ENCODE measurements around the gene LRMDA.

The LRMDA gene

GRCh38 chr10:76334255-76334654 is 902.8 kb downstream of the LRMDA start:
- no peak for TF ChIP-seq CTCF (IDR thresholded peaks at IDR 0.05; ENCODE audit: borderline replicate concordance, insufficient read depth, low read depth, low read length)
- H3K4me3 ChIP-seq (ENCODE audit: low read depth, low read length), result no peak overlapping the region

GRCh38 chr10:76336213-76336963 is 905.0 kb downstream of the LRMDA start:
- no peak overlapping the region for H3K4me3 ChIP-seq (ENCODE audit: low read depth, low read length)
- TF ChIP-seq CTCF (IDR thresholded peaks at IDR 0.05; ENCODE audit: borderline replicate concordance, insufficient read depth, low read depth, low read length), result no peak

GRCh38 chr10:76337641-76338040 is 906.2 kb downstream of the LRMDA start:
- no peak overlapping the region for H3K4me3 ChIP-seq (ENCODE audit: low read depth, low read length)
- no peak for TF ChIP-seq CTCF (IDR thresholded peaks at IDR 0.05; ENCODE audit: borderline replicate concordance, insufficient read depth, low read depth, low read length)

- no peak for TF ChIP-seq CTCF (IDR thresholded peaks at IDR 0.05; ENCODE audit: borderline replicate concordance, insufficient read depth, low read depth, low read length)
- H3K4me3 ChIP-seq (ENCODE audit: low read depth, low read length), result no peak overlapping the region
Measured at GRCh38 chr10:76338187-76338586, 906.8 kb downstream of the LRMDA start.

GRCh38 chr10:76341740-76342139 is 910.3 kb downstream of the LRMDA start:
- H3K4me3 ChIP-seq (ENCODE audit: low read depth, low read length), result no peak overlapping the region
- no peak for TF ChIP-seq CTCF (IDR thresholded peaks at IDR 0.05; ENCODE audit: borderline replicate concordance, insufficient read depth, low read depth, low read length)

- no peak overlapping the region for H3K4me3 ChIP-seq (ENCODE audit: low read depth, low read length)
- no peak for TF ChIP-seq CTCF (IDR thresholded peaks at IDR 0.05; ENCODE audit: borderline replicate concordance, insufficient read depth, low read depth, low read length)
Measured at GRCh38 chr10:76342996-76343395, 911.6 kb downstream of the LRMDA start.

- no peak overlapping the region for H3K4me3 ChIP-seq (ENCODE audit: low read depth, low read length)
- TF ChIP-seq CTCF (IDR thresholded peaks at IDR 0.05; ENCODE audit: borderline replicate concordance, insufficient read depth, low read depth, low read length), result no peak
Measured at GRCh38 chr10:76347832-76348231, 916.4 kb downstream of the LRMDA start.
